Sigmoid colon (tissue), 7 donors: ENCODE data around the gene RSPO3. TPM values are rescaled to one million over a fixed set of nuclear protein-coding genes. Genes with fewer than 3 reads are reported as not detected.

ENCODE experiments used
- DNase-seq: peaks from one replicate; pipeline ENCODE4 v3.0.0-alpha.2; 2019
- H3K27ac ChIP-seq, 4 donors: fragments of 200-600 bp; sonication (generic); one replicate each; pipeline ENCODE4 v1.5.1; 2016 to 2019; ENCODE audit warnings: mild to moderate bottlenecking in 1 of 4
- H3K27me3 ChIP-seq, 3 donors: fragments of 200-600 bp; sonication (generic); one replicate each; pipeline ENCODE4 v1.5.1; 2019; ENCODE audit warnings: mild to moderate bottlenecking in 1 of 3
- H3K36me3 ChIP-seq, 4 donors: fragments of 200-600 bp; sonication (generic); one replicate each; pipeline ENCODE4 v1.5.1; 2016 to 2019
- H3K4me1 ChIP-seq, 4 donors: fragments of 200-600 bp; sonication (generic); one replicate each; pipeline ENCODE4 v1.5.1; 2017 to 2019
- H3K4me3 ChIP-seq, 4 donors: fragments of 200-600 bp; sonication (generic); one replicate each; pipeline ENCODE4 v1.5.1; 2017 to 2019; ENCODE audit warnings: mild to moderate bottlenecking in 2 of 4, moderate library complexity in 1 of 4
- H3K9me3 ChIP-seq, 4 donors: fragments of 200-600 bp in 3 of 4; sonication (generic) in 3 of 4; one replicate each; pipeline versions ENCODE4 v1.5.1 to v1.6.1; 2013 to 2019
- EP300 ChIP-seq, 4 donors: sonication (generic); formaldehyde crosslinking; IDR thresholded peaks; one replicate each; pipeline ENCODE4 v1.6.1; 2017; ENCODE audit warnings: antibody characterized with exemption in 4 of 4
- POLR2A ChIP-seq, 2 donors: fragments of 450-650 bp; IDR thresholded peaks; one replicate each; pipeline ENCODE4 v1.6.1; 2016; ENCODE audit warnings: antibody characterized with exemption in 2 of 2, mild to moderate bottlenecking in 2 of 2, moderate library complexity in 2 of 2
- POLR2AphosphoS5 ChIP-seq, 4 donors: sonication (generic); formaldehyde crosslinking; IDR thresholded peaks; one replicate each; pipeline ENCODE4 v1.6.1; 2017; ENCODE audit warnings: antibody characterized with exemption in 4 of 4
- WGBS, 2 donors: extraction: QIAGEN DNeasy Blood & Tissue Kit; methylation state at CpG; one replicate each; pipeline ENCODE4 v1.1.7; 2013; 5-methylcytosine and 5-hydroxymethylcytosine counted together
- intact Hi-C: fragments of 100-400 bp; cut with DNase I; formaldehyde crosslinking; loops from one replicate; pipeline ENCODE4 v1.15.1; 2023
- polyA plus RNA-seq, 3 donors: library from polyadenylated mRNA; stranded (reverse); fragments of 200-250 nt; gene quantifications; one replicate each; pipeline ENCODE4 v1.2.3, GENCODE V29; 2013
- total RNA-seq, 4 donors: library from RNA; depleted of rRNA; stranded (reverse); fragments of >200 nt; gene quantifications; one replicate each; pipeline ENCODE4 v1.1.0, GENCODE V29; 2016
- TF ChIP-seq, protein P1 (sequence below), 4 experiments: fragments of 450-650 bp in 3 of 4; fragments of 200-600 bp in 1 of 4; IDR thresholded peaks; one replicate each; pipeline ENCODE4 v1.5.1; 2016 to 2019; ENCODE audit warnings: antibody characterized with exemption in 4 of 4, mild to moderate bottlenecking in 3 of 4, moderate library complexity in 2 of 4
- donor health status: healthy with polysubstance abuse.
- donor health status: Bipolar disorder and iron deficiency.
- donor health status: healthy.

The RSPO3 gene
- total and polyA plus RNA-seq, 7 donors = 0.69 to 17.4 (median 10.8) TPM

DNA sequence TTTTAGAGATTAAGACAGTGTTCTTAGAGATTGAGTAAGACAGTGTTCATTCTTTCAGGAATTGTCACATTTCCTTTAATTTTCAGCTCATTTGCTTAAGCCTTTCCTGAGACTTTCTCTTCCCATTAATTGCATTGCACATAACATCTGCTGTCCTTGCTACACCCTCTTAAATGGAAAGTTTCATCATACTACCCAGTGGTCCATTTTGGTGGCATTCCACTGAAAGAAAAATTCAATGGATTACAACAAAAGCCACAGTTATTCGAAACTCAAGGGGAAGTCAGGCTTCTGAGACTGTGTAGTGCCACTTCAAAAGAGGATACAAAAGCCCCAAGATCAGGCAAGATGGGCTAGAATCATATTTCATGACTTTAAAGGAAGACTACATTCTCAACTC lies 64.0 kb downstream of the RSPO3 start:
- Histone ChIP-seq H3K4me3 (no peak overlapping the region), H3K9me3 (no peaks in the 10 kb centered on the region), H3K27ac (no peak overlapping the region), H3K4me1 (no peaks in the 10 kb centered on the region), H3K27me3 (no peaks in the 10 kb centered on the region), H3K36me3 (no peaks in the 10 kb centered on the region)
- intact Hi-C loops = no loop called here
- WGBS, 2 donors = 79 to 83% methylated on average over 1 of the region's 1 CpG
- no peak for TF ChIP-seq POLR2A (IDR thresholded peaks at IDR 0.05)
- TF ChIP-seq EP300 (IDR thresholded peaks at IDR 0.05) = no peak
- no peak for DNase-seq

DNA sequence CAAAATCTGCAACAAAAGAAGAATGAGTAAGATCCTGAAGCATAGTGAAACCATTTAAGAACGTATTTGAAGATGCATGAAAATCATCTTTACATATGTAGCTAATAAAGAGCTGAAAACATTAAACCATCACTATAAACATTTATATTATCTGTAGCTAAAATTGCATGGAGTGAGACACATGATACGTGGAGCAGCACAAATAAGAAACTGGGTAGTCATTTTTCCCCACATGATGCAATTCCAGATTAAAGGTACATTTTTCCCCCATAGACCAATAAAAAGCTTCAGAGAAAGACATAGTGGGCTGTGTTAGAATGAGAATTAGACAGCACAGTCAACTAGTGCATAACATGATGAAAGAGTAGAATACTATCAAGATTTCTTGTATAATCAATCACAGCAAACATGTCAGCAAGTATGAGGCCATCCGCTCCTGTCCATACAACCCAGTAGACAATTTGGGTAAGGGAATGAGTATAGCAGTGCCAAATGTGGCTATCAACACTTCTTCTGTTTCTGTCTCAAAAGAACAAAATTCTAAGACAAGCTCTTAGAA lies 67.0 kb downstream of the RSPO3 start:
- TF ChIP-seq POLR2AphosphoS5 (IDR thresholded peaks at IDR 0.05) = no peak
- TF ChIP-seq POLR2A (IDR thresholded peaks at IDR 0.05) = no peak
- TF ChIP-seq, protein P1, sequence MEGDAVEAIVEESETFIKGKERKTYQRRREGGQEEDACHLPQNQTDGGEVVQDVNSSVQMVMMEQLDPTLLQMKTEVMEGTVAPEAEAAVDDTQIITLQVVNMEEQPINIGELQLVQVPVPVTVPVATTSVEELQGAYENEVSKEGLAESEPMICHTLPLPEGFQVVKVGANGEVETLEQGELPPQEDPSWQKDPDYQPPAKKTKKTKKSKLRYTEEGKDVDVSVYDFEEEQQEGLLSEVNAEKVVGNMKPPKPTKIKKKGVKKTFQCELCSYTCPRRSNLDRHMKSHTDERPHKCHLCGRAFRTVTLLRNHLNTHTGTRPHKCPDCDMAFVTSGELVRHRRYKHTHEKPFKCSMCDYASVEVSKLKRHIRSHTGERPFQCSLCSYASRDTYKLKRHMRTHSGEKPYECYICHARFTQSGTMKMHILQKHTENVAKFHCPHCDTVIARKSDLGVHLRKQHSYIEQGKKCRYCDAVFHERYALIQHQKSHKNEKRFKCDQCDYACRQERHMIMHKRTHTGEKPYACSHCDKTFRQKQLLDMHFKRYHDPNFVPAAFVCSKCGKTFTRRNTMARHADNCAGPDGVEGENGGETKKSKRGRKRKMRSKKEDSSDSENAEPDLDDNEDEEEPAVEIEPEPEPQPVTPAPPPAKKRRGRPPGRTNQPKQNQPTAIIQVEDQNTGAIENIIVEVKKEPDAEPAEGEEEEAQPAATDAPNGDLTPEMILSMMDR (IDR thresholded peaks at IDR 0.05) = no peak
- TF ChIP-seq EP300 (IDR thresholded peaks at IDR 0.05) = no peak
- Histone ChIP-seq H3K27ac (no peak overlapping the region), H3K27me3 (no peaks in the 10 kb centered on the region), H3K9me3 (no peaks in the 10 kb centered on the region), H3K36me3 (no peaks in the 10 kb centered on the region), H3K4me3 (no peak overlapping the region), H3K4me1 (no peaks in the 10 kb centered on the region)
- no peak for DNase-seq
- 79 to 80% methylated on average over 3 of the region's 3 CpGs for WGBS, 2 donors
- intact Hi-C loops = no loop called here

DNA sequence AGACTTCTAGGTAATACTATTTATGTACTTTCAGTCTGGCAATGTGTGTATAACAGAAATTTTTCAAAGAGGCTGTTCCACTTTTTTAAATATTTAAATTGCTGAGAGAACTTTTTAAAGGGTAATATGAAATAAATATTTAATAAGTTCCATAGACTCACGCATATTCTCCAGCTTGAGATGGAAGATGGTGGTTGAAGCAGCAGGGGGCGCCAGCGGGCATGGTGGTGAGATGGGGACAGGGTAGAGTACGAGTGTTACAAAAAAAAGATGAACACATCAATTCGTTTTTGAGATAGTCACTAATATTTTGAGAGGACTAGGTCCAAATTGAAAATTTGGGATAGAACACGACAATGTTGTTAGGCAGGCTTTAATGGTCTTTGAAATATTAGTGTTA lies 68.4 kb downstream of the RSPO3 start:
- no peaks in the 10 kb centered on the region for H3K36me3 ChIP-seq
- no peaks in the 10 kb centered on the region for H3K27me3 ChIP-seq
- H3K4me3 ChIP-seq = no peak overlapping the region
- no peak overlapping the region for H3K27ac ChIP-seq
- intact Hi-C loops = no loop called here
- H3K4me1 ChIP-seq = no peaks in the 10 kb centered on the region
- TF ChIP-seq POLR2AphosphoS5 (IDR thresholded peaks at IDR 0.05) (no peak), EP300 (IDR thresholded peaks at IDR 0.05) (no peak), POLR2A (IDR thresholded peaks at IDR 0.05) (no peak)
- no peaks in the 10 kb centered on the region for H3K9me3 ChIP-seq
- WGBS, 2 donors = 19 to 47% methylated on average over 6 of the region's 6 CpGs
- no peak for DNase-seq

DNA sequence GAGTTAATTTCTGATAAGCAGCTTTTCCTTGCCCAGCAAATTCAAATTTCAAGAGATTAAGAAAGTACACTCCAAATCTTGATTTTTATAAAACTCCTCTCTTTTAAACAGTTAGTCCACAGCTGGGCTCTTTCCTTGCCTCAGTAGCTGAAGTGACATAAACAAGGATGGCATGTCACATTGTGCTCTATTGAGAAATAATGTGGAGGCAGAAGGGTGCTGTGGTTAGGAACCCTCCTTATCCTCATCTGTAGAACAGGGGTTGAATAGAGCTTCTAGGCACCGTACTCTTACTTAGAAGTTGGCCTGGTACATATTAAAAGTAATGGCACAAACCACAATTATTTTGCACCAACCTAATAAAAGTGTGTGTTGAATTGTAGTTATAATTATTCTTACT lies 70.3 kb downstream of the RSPO3 start:
- Histone ChIP-seq H3K9me3 (no peaks in the 10 kb centered on the region), H3K27me3 (no peaks in the 10 kb centered on the region), H3K4me3 (no peak overlapping the region), H3K4me1 (peaks cover 0 to 10% (median 5%) of the 10 kb centered on the region in 4 donors), H3K36me3 (no peaks in the 10 kb centered on the region), H3K27ac (peak overlapping the region in 1 of 4 donors; percentile 15)
- no peak for DNase-seq
- intact Hi-C loops = no loop called here
- no peak for TF ChIP-seq EP300 (IDR thresholded peaks at IDR 0.05)
- TF ChIP-seq, protein P1 (IDR thresholded peaks at IDR 0.05) = no peak
- TF ChIP-seq POLR2AphosphoS5 (IDR thresholded peaks at IDR 0.05) = no peak
- no peak for TF ChIP-seq POLR2A (IDR thresholded peaks at IDR 0.05)
- 85 to 96% methylated on average over 1 of the region's 1 CpG for WGBS, 2 donors

- WGBS, 2 donors = 29 to 33% methylated on average over 2 of the region's 2 CpGs
- TF ChIP-seq, protein P1 (IDR thresholded peaks at IDR 0.05) = peak in 1 of 4 experiments; percentile 31
- no peak for TF ChIP-seq POLR2AphosphoS5 (IDR thresholded peaks at IDR 0.05)
- Histone ChIP-seq H3K27me3 (no peaks in the 10 kb centered on the region), H3K36me3 (no peaks in the 10 kb centered on the region), H3K27ac (no peak overlapping the region), H3K4me1 (peaks cover 0 to 10% (median 5%) of the 10 kb centered on the region in 4 donors), H3K9me3 (no peaks in the 10 kb centered on the region), H3K4me3 (no peak overlapping the region)
- no peak for DNase-seq
- intact Hi-C loops = no loop called here
These were observed 72.1 kb downstream of the RSPO3 start for GRCh38 chr6:127190552-127190951.

- DNase-seq = no peak
- Histone ChIP-seq H3K27me3 (no peaks in the 10 kb centered on the region), H3K36me3 (no peaks in the 10 kb centered on the region), H3K27ac (no peak overlapping the region), H3K9me3 (no peaks in the 10 kb centered on the region), H3K4me1 (peaks cover 0 to 10% (median 5%) of the 10 kb centered on the region in 4 donors), H3K4me3 (no peak overlapping the region)
- WGBS, 2 donors = 69 to 70% methylated on average over 1 of the region's 1 CpG
- TF ChIP-seq POLR2AphosphoS5 (IDR thresholded peaks at IDR 0.05) (no peak), POLR2A (IDR thresholded peaks at IDR 0.05) (no peak), EP300 (IDR thresholded peaks at IDR 0.05) (no peak)
- TF ChIP-seq, protein P1 (IDR thresholded peaks at IDR 0.05) = no peak
- intact Hi-C loops = no loop called here
These were observed 73.2 kb downstream of the RSPO3 start for GRCh38 chr6:127191716-127192115.
